ENCODE data around the gene ZNF492. TPM values are rescaled to one million over a fixed set of nuclear protein-coding genes. Genes with fewer than 3 reads are reported as not detected.

ZNF492 gene
- total and polyA plus RNA-seq, 2 donors from 2014 or later: 0.25 TPM; not detected in 1

DNA sequence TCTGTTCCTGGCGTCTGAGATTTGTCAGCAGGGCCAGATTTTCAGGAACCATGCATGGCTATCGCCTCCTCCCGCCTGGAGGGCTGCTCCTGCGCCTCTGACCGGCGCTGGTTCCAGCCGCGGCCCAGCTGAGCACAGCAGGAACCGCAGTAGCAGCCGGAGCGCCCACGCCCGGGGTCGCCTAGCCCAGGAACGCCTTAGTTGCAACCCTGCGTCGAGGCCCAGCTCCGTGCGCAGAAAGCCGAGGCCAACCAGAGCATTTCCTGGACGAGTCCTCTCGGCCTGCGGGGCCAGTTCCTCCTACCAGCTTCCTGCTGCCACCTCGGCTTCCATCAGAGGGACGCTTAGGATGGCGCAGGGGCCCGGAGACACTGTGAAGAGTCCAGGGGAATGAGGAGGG is 74.9 kb downstream of the ZNF492 start:
- peaks cover 0 to 4% (median 3%) of the 10 kb centered on the region in 3 donors for H3K9me3 ChIP-seq (ENCODE audit: control insufficient read depth in 2 of 3, insufficient read depth in 1 of 3, low read length in 3 of 3)
- no peak for FAIRE-seq

More for the DNA sequence above, 74.9 kb downstream of the ZNF492 start:
- Histone ChIP-seq H3K36me3 (ENCODE audit: control insufficient read depth in 2 of 3, insufficient read depth in 3 of 3, low read length in 3 of 3) (no peaks in the 10 kb centered on the region), H3K4me3 (ENCODE audit: low read length in 3 of 3) (no peak overlapping the region), H3K9ac (ENCODE audit: low read length in 3 of 3) (no peak overlapping the region), H3K27me3 (ENCODE audit: control insufficient read depth, insufficient read depth, low read length) (no peaks in the 10 kb centered on the region), H3K27ac (ENCODE audit: low read depth in 2 of 2, low read length in 2 of 2) (no peak overlapping the region), H3K4me1 (ENCODE audit: control insufficient read depth in 2 of 3, insufficient read depth in 2 of 3, low read depth in 1 of 3, low read length in 3 of 3) (no peaks in the 10 kb centered on the region)
- intact Hi-C loops (cut with DNase I): no loop called here
- DNase-seq: no peak
- TF ChIP-seq, protein P1, sequence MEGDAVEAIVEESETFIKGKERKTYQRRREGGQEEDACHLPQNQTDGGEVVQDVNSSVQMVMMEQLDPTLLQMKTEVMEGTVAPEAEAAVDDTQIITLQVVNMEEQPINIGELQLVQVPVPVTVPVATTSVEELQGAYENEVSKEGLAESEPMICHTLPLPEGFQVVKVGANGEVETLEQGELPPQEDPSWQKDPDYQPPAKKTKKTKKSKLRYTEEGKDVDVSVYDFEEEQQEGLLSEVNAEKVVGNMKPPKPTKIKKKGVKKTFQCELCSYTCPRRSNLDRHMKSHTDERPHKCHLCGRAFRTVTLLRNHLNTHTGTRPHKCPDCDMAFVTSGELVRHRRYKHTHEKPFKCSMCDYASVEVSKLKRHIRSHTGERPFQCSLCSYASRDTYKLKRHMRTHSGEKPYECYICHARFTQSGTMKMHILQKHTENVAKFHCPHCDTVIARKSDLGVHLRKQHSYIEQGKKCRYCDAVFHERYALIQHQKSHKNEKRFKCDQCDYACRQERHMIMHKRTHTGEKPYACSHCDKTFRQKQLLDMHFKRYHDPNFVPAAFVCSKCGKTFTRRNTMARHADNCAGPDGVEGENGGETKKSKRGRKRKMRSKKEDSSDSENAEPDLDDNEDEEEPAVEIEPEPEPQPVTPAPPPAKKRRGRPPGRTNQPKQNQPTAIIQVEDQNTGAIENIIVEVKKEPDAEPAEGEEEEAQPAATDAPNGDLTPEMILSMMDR (IDR thresholded peaks at IDR 0.05; ENCODE audit: borderline replicate concordance, extremely low read depth, insufficient read depth): no peak

Other genes with a start within 250 kb of the ZNF492 start
- gene ZNF98, start 212.0 kb upstream of the ZNF492 start, total RNA-seq: 1.2 TPM
- gene ZNF98, start 212.0 kb upstream of the ZNF492 start, polyA plus RNA-seq (ENCODE audit: insufficient read depth, low read depth, low replicate concordance): 1.2 TPM
- gene ZNF99, start 149.8 kb downstream of the ZNF492 start, total RNA-seq: 0.25 TPM
- 0.13 TPM for gene ZNF99, start 149.8 kb downstream of the ZNF492 start, polyA plus RNA-seq (ENCODE audit: insufficient read depth, low read depth, low replicate concordance)
- not detected for gene ZNF723, start 198.0 kb downstream of the ZNF492 start, total RNA-seq
- gene ZNF723, start 198.0 kb downstream of the ZNF492 start, polyA plus RNA-seq (ENCODE audit: insufficient read depth, low read depth, low replicate concordance): not detected